Spleen (tissue), 7 donors: ENCODE measurements around the gene UNC45B.

ENCODE experiments used
- CTCF ChIP-seq, 11 experiments: fragments of 200-600 bp in 7 of 11; fragments of 450-650 bp in 4 of 11; sonication (generic) in 4 of 11; IDR thresholded peaks in 8 of 11; conservative IDR thresholded peaks in 3 of 11; 1 replicate in 7 of 11; 2 replicates in 4 of 11; pipeline versions ENCODE4 v1.4.0 to v1.8.0; 2016 to 2021; ENCODE audit warnings: antibody characterized with exemption in 11 of 11, inconsistent platforms in 4 of 11, mild to moderate bottlenecking in 1 of 11
- POLR2A ChIP-seq, 3 donors: fragments of 450-650 bp; IDR thresholded peaks; one replicate each; pipeline ENCODE4 v1.5.1; 2017; ENCODE audit warnings: antibody characterized with exemption in 3 of 3, mild to moderate bottlenecking in 1 of 3
- donor health status: DM: no; HTN: no; CAD: no; lungs with moderate emphysema.
- donor health status: DM: no; HTN: no; CAD: no.
- donor health status: DM: no; HTN: no; CAD: no.

DNA sequence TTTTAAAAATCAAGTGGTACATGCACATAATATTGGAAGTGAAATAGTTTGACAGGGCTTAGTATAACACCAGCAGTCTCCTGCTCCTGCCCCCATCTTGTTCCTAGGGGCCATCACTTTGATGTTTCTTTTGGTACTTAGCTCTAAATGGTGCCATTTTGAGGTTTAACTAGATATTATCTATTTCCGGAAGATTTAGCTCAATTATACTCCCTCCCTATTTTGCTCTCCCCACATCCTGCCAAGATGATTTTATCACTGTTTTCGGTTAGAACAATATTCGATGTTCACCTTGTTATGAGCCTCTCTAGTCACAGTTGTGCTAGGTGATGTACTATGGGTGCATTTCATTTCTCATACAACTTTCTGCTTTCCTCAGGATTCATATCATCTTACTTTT lies 66.6 kb downstream of the UNC45B start:
- TF ChIP-seq CTCF (IDR thresholded peaks at IDR 0.05 in 8 of 11, conservative IDR thresholded peaks at IDR 0.05 in 3 of 11) (no peak), POLR2A (IDR thresholded peaks at IDR 0.05) (no peak)
